ENCODE data around the gene TBC1D21.
"Not testable (repeated sequence)": the region's sequence is repeated elsewhere in the genome, so short reads cannot be mapped to it uniquely, and the experiment has no call there.

The TBC1D21 gene

DNA sequence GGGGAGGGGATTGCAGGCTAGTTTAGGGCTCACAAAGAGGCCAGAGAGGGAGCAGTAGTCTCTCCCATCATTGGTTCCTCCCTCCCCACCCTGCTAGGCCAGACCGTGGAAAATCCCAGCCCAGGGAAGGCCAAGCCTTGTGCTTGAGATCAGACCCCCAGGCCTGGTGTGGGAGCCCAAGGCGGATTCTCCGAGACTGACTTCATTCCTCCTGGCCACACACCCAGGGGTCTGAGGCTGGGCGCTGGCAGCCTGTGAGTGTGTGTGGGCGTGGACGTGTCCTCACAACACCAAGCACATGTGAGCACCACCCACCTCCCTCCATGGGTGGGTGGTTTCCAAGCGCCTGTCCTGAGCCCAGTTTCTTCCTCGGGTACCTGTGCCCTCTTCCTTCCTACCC is 57.0 kb downstream of the TBC1D21 start:
- no peak for DNase-seq (ENCODE audit: low spot score)

DNA sequence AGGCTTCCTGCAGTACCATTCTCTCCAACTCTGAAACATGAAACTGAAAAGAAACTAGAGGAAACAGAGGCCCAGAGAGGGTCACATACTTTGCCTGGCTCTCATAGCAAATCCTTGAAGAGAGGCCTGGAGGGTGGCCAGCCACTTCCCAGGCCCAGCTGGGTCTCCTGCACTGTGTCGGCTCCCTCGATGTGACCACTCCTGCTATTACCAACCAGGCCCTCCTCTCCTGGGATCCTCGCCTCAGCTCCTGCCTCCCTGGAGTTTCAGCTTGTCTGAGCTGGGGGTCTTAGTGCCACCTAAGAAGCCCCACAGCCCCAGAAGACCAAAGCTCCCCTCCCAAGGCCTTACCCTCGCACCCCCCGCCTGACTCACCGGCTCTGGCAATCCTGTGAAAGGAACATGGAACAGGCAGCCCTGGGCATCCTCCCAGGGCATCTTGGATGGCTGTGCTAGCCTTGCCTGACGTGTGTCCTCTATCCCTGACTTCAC is 57.5 kb downstream of the TBC1D21 start:
- no peak for DNase-seq (ENCODE audit: low spot score)

DNA sequence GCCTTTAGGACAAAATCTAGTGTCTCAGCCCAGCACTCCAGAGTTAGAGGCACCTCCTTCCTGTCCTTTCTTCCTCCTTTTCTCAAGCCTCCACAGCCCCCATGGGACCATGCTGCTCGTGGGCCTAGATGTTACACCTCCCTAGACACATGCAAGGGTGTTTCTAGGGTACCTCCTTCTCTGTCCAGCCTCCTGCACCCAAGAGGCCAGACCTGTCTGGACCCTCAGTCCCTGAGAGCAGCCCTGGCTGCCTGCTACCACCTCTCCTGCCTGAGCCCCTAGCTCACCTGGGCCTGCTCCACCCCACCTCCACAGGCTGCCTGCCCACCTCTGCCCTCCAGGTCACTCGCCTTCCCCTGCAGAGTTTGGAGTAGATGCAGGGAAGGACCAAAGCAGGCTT is 58.1 kb downstream of the TBC1D21 start:
- DNase-seq (ENCODE audit: low spot score) = no peak

DNA sequence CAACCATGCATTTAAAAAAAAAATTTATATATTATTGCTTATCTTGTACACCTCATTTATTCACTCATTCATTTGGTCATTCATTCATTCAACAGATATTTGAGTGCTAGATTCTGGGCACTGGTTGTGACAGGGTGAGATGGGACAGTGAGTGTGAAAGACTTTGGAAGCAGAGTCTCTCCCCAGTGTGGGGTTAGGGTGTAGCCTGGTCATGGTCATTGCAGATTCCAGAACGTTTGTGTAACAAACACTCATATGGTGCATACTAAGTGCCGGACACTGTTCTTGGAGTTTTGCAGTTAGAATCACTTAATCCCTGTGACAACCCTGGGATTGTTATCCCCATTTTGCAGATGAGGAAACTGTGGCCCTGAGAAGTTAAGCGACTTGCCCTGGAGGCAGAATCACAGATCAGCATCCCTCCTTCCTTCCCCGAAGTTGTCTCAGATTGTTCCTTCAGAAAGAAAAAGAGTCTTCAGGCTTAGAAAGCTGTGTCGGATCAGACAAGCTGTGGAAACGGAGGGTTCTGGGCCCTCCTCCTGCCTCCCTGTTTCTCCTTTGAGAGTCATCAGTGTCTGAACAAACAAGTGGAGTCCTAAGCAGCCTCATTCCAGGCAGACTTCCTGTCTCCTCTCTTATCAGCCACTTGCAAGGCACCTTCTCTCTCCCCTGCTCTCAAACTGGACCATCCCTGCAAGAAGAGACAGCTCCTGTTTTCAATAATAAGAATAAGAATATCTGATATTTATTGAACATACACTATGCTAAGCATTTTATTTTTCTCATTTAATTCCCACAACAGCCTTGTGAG is 59.2 kb downstream of the TBC1D21 start:
- no peak for DNase-seq (ENCODE audit: low spot score)

DNA sequence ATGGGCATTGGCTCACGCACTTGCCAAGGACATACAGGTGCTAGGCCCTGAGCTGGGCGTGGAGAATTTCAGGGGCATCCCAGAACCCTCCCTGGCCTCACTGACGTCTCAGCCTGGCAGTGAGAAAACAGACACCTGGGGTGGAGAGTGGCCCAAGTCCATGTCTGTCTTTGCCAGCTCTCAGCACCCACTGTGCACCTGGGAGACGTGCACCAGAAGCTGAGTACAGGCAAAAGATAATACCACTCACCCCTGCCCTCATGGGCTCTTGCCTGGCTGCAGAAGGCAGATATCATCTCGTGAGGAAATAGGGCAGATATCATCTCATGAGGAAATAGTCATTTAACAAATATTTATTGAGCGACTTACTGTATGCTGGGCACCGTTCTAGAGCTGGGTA is 60.9 kb downstream of the TBC1D21 start:
- no peak for DNase-seq (ENCODE audit: low spot score)

DNA sequence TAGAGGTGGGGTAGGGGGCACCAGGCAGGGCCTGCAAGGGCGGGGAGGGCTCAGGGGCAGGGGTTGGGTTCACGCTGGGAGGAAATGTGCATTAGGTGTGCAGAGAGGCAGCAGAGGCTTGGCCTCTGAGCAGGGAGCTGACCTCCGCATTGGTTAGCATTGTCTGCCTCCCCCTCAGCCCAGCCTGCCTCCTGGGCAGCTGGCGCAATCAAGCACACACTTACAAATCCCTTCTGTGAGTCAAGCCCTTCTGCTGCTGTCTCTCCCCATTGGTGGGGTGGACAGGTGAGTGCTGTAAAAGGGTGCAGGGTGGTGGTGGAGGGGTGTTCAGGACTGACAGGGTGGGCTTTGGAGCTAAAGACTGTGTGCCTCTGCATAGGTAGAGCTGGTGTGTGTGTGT is 62.2 kb downstream of the TBC1D21 start:
- DNase-seq (ENCODE audit: low spot score) = no peak

DNA sequence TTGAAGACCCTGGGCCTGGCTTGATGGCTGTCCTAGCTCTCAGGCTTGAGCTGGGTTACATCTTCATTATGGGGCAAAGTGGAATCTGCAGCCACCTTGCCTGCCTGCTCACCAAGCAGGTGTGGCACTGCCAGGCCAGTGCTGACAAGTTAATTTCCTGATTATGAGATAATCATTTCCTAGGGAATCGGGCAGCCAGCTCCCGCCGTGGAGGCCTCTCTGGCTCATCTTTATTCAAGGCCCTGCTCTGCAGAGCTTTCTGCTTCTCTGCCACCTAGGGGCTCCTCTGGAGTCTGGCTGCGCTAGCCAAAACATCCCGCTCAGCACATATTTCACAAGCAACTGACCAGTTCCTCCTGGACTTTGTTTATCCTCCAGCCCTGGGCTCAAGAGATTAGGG is 62.8 kb downstream of the TBC1D21 start:
- no peak for DNase-seq (ENCODE audit: low spot score)

DNA sequence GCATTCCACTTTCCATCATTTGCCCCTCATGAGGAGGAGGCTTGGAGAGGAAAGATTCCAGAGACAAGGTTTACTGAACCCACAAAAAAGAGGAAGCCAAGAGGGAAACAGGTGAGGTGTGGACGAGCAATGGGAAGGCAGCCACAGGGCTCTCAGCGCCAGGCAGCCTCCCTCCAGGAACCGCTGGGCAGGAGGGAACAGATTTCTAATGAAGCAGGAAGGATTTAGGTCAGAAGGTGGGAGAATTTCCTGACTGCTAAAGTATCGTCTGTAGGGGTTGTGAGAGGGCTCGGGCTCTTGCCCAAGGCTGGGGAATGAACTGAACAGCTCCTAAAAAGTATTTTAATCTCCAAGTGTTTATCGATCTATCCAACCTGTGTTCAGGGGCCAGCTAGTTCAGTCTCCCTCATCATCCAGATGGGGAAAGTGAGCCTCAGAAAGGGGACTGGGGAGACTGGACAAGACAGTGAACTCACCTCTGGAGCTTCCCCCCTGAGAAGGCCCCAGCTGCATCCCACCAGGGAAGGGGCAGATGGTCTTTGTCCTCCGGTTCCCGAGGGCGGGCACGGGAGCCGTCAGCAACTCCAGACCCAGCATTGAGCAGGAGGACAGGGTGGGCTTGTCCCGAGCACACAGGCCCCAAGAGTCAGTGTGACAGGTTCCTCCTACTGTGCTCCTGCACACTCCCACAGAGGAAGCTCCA is 63.4 kb downstream of the TBC1D21 start:
- no peak for DNase-seq (ENCODE audit: low spot score)

DNA sequence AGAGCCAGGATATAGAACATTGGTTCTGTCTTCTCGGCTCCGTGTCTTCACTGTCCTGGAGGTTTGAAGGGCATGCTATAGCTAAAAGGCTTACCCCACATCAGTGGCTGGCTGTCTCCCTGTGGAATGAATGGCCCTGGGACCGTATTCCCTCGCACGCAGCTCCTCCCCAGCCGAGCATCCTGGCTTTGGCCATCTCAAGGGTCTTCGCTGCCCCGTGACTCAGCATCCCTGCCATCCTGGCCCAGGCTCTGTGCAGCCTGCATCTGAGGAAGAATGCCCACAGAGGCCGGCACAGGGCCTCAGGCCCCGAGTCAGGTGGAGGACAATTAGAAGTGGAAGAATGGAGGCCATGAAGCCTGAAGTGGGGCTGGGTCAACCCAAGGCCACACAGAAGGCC is 63.9 kb downstream of the TBC1D21 start:
- DNase-seq (ENCODE audit: low spot score) = no peak

DNA sequence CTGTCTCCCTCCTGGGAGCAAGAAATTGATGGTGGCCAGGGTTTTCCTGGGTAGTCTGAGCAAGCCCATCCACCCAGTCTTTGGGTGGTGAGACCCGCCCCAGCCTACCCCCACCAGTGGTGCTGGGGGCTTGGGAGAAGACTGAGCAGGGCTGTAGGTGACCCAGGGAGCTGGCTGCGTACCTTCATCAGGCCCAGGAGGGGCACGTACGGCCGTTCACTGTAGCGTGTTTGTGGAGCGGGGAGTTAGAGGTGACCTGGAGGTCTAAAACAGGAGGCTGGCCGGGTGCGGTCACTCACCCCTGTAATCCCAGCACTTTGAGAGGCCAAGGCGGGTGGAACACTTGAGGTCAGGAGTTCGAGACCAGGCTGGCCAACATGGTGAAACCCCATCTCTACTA is 64.4 kb downstream of the TBC1D21 start:
- no peak for DNase-seq (ENCODE audit: low spot score)

DNA sequence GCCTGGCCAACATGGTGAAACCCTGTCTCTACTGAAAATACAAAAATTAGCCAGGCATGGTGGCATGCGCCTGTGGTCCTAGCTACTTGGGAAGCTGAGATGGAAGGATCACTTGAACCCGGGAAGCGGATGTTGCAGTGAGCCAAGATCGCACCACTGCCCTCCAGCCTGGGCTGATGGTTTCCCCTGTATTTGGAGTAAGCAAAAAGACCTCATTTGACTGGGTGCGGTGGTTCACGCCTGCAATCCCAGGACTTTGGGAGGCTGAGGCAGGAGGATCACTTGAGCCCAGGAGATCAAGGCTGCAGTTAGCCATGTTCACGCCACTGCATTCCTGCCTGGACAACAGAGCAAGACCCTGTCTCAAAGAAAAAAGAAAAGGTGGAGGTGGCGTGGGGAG is 65.2 kb downstream of the TBC1D21 start:
- DNase-seq (ENCODE audit: low spot score) = not testable (repeated sequence)

Measured in putamen (tissue), 1 donor.